ENCODE measurements around the gene LRP1. TPM values are rescaled to one million over a fixed set of nuclear protein-coding genes. Genes with fewer than 3 reads are reported as not detected.

Gene LRP1
- total RNA-seq (2014; rRNA removed; shearing (Covaris generic); ENCODE audit: low replicate concordance) = 29.1 and 39.0 TPM in 2 replicates

- Histone ChIP-seq H3K36me3 (peaks cover 20% of the 10 kb centered on the region), H3K4me3 (peak within 1 kb of the TSS; percentile 96), H3K27me3 (no peaks in the 10 kb centered on the region), H3K9me3 (no peaks in the 10 kb centered on the region)
- DNase-seq = peak; percentile 83
Observed at GRCh38 chr12:57127726-57128518, at the start of gene LRP1. Gene LRP1 (plus strand): TSS chr12:57128483. CDS start chr12:57128965, 482 bp downstream.

- Histone ChIP-seq H3K9me3 (no peaks in the 10 kb centered on the region), H3K27me3 (no peaks in the 10 kb centered on the region), H3K36me3 (peaks cover 17% of the 10 kb centered on the region), H3K4me3 (peak within 1 kb of the TSS; percentile 86)
- peak; percentile 99 for DNase-seq
Observed at GRCh38 chr12:57078519-57079404, 49.5 kb upstream of the LRP1 start, which contains the start of gene NEMP1. Gene NEMP1 (minus strand): TSS chr12:57078791. CDS start chr12:57078745, 46 bp downstream.

GRCh38 chr12:57079821-57080220, 48.5 kb upstream of the LRP1 start:
- Histone ChIP-seq H3K36me3 (peaks cover 11% of the 10 kb centered on the region), H3K27me3 (no peaks in the 10 kb centered on the region), H3K9me3 (no peaks in the 10 kb centered on the region), H3K4me3 (no peak overlapping the region)
- DNase-seq = no peak

DNA sequence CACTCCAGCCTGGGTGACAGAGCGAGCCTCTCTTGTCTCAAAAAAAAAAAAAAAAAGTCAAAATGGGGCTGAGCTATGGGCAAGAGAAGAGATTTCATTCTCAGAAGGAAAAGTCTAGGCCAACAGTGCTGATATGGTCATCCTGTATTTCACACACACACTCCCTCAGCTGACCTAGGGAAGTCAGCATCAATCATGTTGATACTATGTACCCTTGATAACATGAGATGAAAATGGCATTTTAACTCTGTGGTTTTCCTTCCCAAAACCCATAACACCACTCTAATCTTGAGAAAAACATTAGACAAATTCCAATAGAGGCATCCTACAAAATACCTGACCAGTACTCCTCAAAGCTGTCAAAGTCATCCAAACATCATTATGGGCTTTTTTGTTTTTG, 47.4 kb upstream of the LRP1 start:
- DNase-seq = no peak
- H3K4me3 ChIP-seq = no peak overlapping the region

DNA sequence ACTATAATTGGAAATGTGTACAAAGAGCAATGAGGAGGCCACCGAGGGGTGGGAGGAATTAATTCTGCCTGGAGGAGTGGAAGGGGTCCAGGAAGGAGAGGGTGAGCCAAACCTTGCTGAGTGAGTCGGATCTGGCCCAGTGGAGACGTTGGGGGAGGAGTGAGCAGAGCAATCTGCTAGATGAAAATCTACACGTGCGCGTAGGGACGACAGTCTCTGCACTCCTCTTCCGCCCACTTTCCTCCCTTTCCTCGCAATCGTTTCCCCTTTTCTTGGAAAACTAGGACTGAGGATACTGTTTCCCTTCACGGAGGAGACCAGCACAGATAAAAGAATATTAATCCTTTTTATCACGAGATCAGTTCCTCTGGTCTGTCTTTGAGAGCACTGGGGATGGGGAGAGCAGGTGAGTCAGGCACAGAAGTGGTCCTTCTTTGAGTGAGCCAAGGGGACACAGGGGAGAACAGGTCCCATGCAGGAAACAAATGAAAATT, 42.2 kb upstream of the LRP1 start:
- no peaks in the 10 kb centered on the region for H3K9me3 ChIP-seq
- H3K27me3 ChIP-seq = no peaks in the 10 kb centered on the region
- DNase-seq = peak; percentile 89
- H3K36me3 ChIP-seq = peaks cover 14% of the 10 kb centered on the region
- H3K4me3 ChIP-seq = peak overlapping the region; percentile 88

More for the DNA sequence above, 47.4 kb upstream of the LRP1 start:
- Histone ChIP-seq H3K9me3 (no peaks in the 10 kb centered on the region), H3K27me3 (no peaks in the 10 kb centered on the region), H3K36me3 (peaks cover 8% of the 10 kb centered on the region)

DNA sequence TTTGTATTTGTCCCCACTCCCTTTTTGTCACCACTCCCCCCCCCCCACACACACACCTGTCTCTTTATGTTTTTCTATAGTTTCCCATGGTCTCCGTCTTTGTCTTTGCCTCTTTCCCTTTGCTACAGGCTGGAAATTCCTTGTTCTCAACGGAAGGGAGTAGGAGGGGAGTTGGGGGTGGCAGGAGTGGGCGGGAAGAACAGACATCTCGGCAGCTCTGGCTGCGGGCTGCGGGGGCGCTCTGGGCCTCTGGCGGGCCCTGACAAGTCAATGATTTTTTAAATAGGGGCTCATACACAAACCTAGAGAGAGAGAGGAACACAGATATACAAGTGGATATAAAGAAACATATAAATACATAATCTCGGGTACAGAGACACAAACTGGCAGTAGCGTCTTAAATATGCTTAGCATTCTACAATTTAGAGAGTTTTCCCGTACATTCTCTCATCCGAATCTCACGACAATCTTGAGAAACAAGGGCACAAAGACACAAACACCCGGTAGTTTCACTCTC, 41.7 kb upstream of the LRP1 start:
- peak; percentile 90 for DNase-seq
- no peaks in the 10 kb centered on the region for H3K27me3 ChIP-seq
- H3K4me3 ChIP-seq = peak overlapping the region; percentile 88
- no peaks in the 10 kb centered on the region for H3K9me3 ChIP-seq
- H3K36me3 ChIP-seq = peaks cover 19% of the 10 kb centered on the region

DNA sequence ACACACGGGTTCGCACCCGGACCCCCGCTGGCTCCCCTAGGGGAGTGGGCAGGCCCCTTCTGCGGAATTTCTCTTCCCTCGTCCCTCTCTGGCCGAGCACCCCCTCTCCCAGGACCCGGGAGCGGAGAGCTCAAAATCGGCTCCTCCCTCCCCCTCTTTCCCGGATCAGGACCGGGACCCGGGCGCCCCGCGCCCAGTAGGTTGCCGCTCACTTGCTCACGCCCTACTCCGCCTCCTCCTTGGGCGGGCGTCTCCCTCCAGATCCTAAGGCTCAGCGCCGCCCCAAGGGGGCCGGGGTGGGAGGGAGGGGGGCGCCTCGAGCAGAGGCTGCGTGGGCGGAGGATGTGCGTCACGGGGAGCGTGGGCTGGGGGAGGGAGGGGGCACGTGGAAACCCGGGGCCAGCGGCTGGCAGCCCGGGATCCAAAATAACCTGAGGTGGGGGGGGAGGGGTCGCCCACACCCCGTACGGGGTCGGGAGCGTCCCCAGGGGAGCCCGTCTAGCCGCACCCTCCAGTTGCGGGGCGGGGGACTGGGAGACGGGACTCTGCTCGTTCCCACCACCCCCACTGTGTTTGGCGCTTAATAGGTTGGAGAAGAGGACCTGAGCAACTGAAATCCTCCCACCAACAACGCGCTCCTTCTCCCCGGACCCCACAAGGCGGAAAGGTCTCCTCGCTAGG, 41.1 kb upstream of the LRP1 start:
- DNase-seq = peak; percentile 97
- H3K9me3 ChIP-seq = no peaks in the 10 kb centered on the region
- H3K4me3 ChIP-seq = peak overlapping the region; percentile 88
- no peaks in the 10 kb centered on the region for H3K27me3 ChIP-seq
- H3K36me3 ChIP-seq = peaks cover 25% of the 10 kb centered on the region

- Histone ChIP-seq H3K27me3 (no peaks in the 10 kb centered on the region), H3K36me3 (peaks cover 32% of the 10 kb centered on the region), H3K9me3 (no peaks in the 10 kb centered on the region), H3K4me3 (peak overlapping the region; percentile 88)
- peak; percentile 99 for DNase-seq
Observed at GRCh38 chr12:57087691-57088353, 40.5 kb upstream of the LRP1 start.

GRCh38 chr12:57088354-57089270, 39.7 kb upstream of the LRP1 start, which contains the start of gene NAB2:
Gene NAB2 (plus strand): TSS chr12:57089114. CDS start chr12:57089272, 158 bp downstream.
- Histone ChIP-seq H3K27me3 (no peaks in the 10 kb centered on the region), H3K9me3 (no peaks in the 10 kb centered on the region), H3K36me3 (peaks cover 37% of the 10 kb centered on the region), H3K4me3 (peak within 1 kb of the TSS; percentile 93)
- peak; percentile 96 for DNase-seq

DNA sequence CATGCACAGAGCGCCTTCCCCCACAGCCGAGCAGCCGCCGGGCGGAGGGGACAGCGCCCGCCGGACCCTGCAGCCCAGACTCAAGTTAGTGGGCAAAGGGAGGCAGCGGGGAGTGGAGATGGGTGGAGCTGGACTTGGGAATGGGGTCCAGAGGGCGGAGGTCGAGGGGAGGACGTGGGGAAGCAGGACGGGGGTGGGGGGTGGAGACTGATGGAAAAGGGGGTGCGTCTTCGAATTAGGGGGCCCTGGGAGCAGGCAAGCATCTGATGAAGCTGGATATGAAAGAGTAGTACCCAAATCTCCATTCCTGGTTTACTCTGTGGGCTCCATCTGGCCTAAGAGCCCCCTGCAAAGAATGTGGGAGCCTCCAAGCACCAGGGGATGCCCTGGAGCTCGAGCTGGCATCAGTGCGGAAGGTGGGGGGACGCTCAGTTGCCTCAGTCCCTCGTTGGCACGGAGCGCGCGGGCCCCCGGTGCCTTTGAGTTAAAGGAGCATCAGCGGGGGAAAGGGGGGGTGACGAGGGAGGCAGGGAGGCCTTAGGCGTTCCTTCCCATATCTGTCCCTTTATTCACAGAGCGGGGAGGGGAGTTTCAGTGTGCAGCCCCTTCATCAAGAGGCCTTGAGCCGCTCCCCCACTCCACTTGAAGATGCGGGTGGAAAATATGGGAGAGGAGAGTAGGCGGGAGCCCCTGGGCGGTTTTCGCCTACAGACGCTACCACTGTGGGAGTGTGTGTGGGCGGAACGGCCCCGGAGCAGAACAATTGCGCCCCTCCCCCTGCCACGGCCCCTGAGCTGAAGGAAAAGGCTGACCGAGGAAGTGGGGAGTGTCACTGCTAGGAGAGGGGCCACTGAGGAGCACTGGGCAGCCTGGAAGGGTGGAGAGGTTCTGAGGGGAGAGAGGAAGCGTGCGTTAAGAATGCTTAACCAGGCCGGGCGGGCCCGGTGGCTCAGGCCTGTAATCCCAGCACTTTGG, 38.7 kb upstream of the LRP1 start:
- H3K36me3 ChIP-seq = peaks cover 45% of the 10 kb centered on the region
- H3K4me3 ChIP-seq = peak overlapping the region; percentile 93
- no peaks in the 10 kb centered on the region for H3K9me3 ChIP-seq
- H3K27me3 ChIP-seq = no peaks in the 10 kb centered on the region
- peak; percentile 72 for DNase-seq

DNA sequence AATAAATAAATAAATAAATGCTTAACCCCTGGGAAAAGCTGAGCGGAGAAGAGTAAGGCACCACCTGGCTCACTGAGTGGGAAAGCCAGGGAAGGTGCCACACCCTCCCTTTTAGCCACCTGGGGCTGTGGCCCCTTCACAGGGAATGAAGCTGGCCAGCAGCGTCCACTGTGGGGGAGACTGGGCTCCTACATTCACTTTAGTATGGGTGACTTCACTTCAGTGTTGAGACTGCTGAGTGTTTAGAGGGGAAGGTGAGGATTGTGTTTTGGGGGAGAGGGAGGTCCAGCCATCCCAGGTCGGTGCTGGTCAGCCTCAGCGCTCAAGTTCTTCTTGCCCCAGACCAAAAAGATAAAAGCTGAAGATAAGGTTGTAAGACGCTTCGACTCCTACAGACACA, 37.8 kb upstream of the LRP1 start:
- Histone ChIP-seq H3K36me3 (peaks cover 54% of the 10 kb centered on the region), H3K9me3 (no peaks in the 10 kb centered on the region), H3K27me3 (no peaks in the 10 kb centered on the region), H3K4me3 (peak overlapping the region; percentile 93)
- DNase-seq = no peak

DNA sequence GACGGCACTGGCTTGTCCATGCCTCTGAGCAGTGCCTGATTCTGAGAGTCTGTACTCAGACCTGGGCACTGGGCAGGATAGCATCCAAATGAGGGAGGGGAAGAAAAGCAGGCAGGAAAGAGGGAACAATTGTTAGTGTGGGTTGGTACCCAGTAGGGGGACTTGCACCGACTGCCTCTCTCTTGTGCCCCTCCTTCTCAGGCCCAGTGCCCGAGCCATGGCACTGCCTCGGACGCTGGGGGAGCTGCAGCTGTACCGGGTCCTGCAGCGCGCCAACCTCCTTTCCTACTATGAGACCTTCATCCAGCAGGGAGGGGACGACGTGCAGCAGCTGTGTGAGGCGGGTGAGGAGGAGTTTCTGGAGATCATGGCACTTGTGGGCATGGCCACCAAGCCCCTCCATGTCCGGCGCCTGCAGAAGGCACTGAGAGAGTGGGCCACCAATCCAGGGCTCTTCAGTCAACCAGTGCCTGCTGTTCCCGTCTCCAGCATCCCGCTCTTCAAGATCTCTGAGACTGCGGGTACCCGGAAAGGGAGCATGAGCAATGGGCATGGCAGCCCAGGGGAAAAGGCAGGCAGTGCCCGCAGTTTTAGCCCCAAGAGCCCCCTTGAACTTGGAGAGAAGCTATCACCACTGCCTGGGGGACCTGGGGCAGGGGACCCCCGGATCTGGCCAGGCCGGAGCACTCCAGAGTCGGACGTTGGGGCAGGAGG, 37.2 kb upstream of the LRP1 start:
- DNase-seq = no peak
- Histone ChIP-seq H3K4me3 (peak overlapping the region; percentile 93), H3K36me3 (peaks cover 54% of the 10 kb centered on the region), H3K27me3 (no peaks in the 10 kb centered on the region), H3K9me3 (no peaks in the 10 kb centered on the region)

Measured in MG63 (cell line).